Activated gamma-delta T cell treated with anti-CD3 and anti-CD28 coated beads, Interleukin-2, amount 50 U/mL, for 16 hours (primary cell): ENCODE results near the gene RBCK1.
"Not testable (repeated sequence)": the region's sequence is repeated elsewhere in the genome, so short reads cannot be mapped to it uniquely, and the experiment has no call there.

Experiments used
- DNase-seq: peaks from one replicate; pipeline ENCODE4 v3.0.0-alpha.2; 2020; ENCODE audit warnings: low read depth

The RBCK1 gene

GRCh38 chr20:472889-473292 lies 64.8 kb downstream of the RBCK1 start:
- no peak for DNase-seq

- DNase-seq = no peak
Measured at GRCh38 chr20:474581-474980, 66.5 kb downstream of the RBCK1 start.

- no peak for DNase-seq
Measured at GRCh38 chr20:475463-476357, 67.6 kb downstream of the RBCK1 start.

- DNase-seq = not testable (repeated sequence)
Measured at GRCh38 chr20:476561-477249, 68.6 kb downstream of the RBCK1 start.

GRCh38 chr20:478010-478948 lies 70.2 kb downstream of the RBCK1 start:
- no peak for DNase-seq

- DNase-seq = no peak
Measured at GRCh38 chr20:478949-479429, 70.9 kb downstream of the RBCK1 start.

- no peak for DNase-seq
Measured at GRCh38 chr20:479487-479886, 71.4 kb downstream of the RBCK1 start.

- DNase-seq = no peak
Measured at GRCh38 chr20:480044-480443, 71.9 kb downstream of the RBCK1 start.

- DNase-seq = no peak
Measured at GRCh38 chr20:481167-481566, 73.1 kb downstream of the RBCK1 start.
